CD4-positive, alpha-beta T cell treated with Interleukin-2 at 100 ng/mL for 4 hours (primary cell): ENCODE results near the gene RGS2.

ENCODE experiments used
- DNase-seq: peaks from one replicate; pipeline ENCODE4 v3.0.0-alpha.2; 2020; ENCODE audit warnings: low spot score

The RGS2 gene

DNA sequence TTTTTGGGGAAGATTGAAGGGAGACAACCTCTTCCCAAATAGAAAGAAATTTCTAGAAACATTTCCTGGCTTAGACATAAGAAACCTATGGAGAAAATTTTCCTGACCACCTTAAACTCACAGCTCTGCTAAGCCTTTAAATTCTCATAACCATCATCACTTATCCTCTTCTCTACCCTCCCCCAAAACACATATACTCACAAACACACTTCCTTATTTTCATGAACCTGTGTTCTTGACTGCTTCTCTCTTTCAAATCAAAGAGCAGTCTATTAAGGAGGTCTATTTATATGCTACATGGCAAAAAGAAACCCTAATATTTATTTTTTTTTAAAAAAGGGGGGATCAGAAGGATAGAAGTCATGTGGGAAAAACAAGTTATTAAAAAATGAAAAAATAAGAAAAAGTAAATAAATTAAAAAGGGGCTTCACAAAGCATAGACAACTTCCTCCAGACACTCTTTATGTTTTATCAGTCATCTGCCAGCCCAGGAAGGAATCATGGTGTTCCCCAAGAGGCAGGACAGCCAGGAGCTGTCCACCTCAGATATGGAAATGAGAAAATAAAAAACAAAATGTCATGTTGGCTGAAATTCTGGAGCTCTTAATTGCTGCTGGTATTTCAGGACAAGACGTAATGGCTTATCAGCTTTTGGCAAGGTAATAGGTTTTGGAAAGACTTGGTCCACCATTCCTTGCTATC is 12.8 kb upstream of the RGS2 start:
- DNase-seq, result no peak

DNA sequence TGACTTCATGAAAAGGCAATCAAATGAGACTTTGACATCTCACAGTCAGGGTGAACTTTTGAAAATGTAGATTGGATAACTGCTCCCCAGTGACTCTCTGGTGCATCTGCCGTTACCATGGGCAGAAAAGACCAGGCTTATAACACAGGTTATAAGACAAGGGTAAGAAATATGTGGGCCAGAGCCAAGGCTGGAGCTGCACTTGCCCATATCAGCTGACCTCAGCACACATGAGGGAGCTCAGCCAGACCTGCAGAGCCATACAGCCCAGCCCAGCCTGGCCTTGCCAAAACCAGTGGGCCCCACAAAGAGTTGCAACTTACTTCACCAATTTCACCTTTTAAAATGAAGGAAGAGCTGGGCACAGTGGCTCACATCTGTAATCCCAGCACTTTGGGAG is 11.7 kb upstream of the RGS2 start:
- DNase-seq, result no peak

DNA sequence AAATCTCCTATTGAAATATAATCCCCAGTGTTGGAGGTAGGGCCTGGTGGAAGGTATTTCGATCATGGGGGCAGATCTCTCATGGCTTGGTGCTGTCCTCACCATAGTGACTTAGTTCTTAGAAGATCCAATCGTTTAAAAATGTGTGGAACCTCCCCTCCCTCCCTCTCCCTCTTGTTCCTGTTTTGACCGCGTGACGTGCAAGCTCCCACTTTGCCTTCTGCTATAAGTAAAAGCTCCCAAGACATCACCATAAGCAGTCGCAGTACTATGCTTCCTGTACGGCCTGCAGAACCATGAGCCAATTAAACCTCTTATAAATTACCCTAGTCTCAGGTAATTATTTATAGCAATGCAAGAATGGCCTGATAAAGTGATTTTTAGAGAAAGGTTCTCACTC is 10.9 kb upstream of the RGS2 start:
- DNase-seq, result no peak

DNA sequence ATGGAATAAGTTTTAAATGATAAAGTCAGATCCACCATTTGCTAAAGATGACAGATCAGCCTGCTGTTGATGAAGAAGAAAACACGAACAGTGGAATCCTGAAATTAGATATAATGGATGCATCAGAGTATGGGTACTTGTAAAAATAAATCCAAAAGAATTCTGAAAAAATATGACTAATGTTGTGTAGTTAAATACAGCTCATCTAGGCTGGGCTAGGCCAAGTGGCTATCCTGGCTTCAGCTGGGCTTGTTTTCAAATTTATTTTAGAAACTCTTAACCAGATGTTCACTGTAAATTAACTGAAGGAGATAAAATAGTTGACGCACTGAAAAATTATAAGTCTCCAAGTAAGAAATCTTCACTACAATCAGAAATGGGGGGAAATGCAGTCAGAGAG is 7.4 kb upstream of the RGS2 start:
- no peak for DNase-seq

DNA sequence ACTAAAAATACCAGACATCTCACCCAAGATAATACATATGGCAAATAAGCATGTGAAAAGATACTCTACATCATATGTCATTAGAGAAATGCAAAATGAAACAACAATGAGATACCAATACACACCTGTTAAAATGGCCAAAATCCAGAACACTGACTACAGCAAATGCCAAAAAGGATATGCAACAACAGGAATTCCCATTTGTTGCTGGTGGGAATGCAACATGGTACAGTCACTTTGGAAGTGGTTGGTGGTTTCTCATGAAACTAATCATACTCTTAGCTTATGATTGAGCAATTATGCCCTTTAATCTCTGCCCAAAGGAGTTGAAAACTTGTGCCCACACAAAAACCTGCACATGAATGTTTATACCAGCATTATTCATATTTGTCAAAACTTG is 6.4 kb upstream of the RGS2 start:
- no peak for DNase-seq

DNA sequence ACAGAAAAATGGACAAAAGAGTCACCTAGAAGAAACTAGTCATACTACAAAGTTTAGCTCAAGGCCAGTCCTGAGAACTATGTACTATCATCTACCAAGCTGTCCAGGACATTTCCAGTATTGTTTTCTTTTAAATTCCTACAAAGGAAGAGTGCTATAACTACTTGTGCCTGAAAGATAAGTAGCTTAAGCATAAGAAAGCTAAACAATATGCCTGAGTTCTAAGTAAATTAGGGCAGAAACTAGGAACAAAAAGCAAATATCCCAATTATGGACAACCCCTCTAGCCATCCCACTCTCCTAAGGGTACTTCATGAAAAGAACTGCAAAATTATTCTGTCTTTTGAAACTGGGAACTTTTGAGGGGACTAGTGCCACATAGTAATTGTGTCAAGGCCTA is 5.3 kb upstream of the RGS2 start:
- no peak for DNase-seq

DNA sequence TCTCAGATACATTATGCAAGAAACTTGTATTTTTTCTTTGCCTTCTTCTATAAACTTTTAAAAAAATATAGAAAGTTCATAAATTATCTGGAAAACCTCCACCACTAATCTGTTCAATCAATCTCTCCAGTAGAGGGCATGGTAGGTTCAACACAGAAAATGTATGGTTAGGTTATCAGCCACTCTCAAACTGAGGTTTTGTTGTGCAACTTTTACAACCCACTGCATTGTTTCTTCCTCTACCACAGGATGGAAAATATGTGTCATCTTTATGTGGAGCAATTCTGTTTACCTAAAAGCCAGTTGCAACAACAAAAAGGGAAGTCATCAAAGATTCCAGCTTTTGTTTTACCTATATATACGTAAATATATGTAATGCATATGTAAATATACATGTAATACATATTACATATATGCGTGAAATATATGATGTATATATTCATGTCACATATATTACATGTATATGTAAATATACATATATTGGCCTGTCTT is 3.0 kb upstream of the RGS2 start:
- peak; percentile 83 for DNase-seq

DNA sequence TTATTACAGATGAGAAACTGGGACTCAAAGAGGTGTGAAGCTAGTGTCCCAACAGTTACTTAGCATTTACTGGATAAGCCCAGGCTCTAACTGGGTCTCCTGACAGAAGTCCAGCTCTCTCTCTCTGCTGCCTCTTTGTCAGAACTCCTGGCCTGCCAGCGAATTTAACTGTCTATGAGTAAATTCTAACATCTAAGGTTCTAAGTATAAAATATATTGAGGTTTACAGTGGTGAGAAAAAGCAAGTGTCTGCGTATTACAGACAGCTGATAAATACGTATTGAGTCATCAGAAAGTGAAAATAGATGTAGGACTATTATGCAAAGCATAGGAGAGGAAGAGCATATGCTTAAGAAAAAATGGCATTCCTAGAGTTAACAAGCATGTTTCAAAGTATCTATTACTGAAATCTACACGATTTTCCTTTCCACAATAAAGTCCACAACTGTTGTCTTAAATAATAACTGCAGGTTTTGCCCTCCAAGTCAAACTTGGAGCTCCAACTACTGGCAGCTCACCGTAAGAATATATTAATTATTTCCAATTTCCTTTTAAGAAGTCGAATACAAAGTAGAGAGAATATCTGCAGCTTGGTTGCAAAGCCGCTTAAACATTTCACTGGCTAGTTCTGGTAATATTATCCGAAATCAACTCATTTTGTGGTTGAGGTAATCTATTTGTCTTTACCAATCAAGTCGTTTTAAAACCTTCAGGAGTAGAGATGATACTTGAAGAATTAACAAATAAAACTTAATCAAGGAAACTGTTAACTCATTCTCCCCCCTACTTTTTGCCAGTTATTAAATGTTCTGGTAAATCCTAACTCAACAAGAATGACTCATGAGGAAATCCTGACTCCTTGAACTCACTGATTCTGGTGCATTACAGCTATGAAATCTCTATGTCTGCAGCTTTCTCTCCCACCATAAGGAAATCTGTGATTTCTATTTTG is 1.4 kb upstream of the RGS2 start:
- peak; percentile 47 for DNase-seq

DNA sequence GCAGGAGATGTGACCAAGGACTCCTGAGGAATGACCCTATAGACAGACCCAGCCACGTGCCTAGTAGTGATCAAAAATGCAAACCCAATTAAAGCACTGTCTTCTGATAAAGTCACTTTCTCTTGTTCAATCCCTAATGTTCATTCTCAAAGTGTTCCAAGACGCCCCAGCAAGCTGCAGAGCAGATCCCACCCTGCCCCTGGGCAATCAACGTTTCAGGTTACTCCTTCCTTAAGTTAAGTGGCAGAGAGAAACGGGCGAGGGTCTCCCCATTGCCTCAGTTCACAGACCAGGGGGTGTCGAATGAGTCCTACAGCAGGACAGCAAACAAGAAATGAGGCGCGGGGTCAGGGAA is 699 bp upstream of the RGS2 start:
- peak; percentile 14 for DNase-seq

DNA sequence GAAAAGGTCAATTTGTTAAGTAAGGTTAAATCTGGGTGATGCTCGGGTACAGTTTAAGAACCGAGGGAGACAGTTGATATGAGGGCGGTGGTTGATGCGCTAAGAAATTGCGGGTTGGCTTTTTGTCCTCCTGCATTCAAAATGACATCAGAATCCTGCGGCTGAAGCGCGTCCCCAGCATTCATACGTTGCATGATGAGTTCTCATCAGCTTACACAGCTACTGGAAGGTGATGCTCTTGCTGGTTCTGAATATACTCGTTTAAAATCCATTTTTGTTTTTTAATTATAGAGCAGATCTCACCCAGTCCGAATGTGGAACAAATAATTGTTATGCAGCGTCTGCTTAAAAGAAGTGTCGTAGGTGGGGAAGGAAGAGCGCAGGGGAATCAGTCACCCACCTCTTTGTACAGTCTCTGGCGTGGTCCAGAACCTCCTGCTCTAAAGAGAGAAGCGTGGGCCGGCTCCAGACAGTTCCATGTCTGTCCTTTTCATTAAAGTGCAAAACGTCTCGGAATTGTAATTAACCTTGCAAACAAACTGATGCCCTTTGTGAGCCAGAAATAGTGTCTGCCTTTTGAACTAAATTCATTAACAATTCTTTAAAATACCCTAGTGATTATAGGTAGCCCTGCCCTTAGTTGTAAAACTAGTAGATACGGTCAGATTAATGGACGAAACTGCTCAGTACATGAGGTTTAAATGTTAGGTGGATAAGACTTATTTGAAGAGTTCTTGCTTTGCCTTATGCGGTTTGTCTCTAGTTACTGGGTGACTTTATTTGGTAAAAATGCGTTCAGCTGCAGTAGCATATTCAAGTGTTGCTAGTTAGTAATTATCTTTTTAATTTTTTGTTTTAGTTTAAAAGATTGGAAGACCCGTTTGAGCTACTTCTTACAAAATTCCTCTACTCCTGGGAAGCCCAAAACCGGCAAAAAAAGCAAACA is 741 bp downstream of the RGS2 start:
- peak; percentile 59 for DNase-seq

DNA sequence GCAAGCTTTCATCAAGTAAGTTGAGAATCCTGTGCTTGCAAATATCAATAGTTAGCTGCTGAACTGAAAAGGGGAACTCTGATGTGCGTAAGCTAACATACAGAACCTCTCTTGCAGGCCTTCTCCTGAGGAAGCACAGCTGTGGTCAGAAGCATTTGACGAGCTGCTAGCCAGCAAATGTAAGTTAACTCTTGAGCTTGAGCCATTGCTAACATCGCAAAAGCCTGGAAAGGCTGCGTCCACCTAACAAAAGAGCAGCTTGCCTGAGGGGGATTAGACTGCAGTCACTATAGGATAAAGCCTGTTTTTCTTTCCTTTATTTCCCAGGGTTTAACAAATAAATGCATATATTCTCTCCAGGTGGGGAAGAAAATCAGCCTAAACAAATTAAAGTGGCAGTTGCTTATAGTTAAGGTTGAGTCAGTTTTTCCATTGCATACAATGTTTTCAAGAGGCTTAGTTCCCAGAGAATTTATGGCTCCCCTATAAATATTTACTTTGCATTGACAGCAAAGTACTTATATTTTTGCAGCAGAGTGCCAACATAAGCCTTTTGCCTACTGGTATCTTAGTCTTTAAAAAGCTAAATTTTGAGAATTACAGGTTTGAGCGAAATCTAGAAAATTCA is 1.5 kb downstream of the RGS2 start:
- DNase-seq, result no peak

DNA sequence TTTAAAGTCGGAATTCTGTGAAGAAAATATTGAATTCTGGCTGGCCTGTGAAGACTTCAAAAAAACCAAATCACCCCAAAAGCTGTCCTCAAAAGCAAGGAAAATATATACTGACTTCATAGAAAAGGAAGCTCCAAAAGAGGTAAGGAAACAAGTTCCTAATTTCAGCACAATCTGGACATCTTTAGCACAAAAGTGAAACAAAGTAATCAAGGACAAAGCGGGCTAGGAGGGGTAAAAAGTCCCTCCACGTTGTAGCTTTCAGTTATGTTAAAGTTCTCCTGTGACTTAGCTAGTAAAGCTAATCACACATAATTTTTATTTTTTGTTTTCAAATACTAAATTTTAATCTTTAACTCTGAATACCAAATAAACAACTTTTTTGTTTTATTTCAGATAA is 2.2 kb downstream of the RGS2 start:
- no peak for DNase-seq

DNA sequence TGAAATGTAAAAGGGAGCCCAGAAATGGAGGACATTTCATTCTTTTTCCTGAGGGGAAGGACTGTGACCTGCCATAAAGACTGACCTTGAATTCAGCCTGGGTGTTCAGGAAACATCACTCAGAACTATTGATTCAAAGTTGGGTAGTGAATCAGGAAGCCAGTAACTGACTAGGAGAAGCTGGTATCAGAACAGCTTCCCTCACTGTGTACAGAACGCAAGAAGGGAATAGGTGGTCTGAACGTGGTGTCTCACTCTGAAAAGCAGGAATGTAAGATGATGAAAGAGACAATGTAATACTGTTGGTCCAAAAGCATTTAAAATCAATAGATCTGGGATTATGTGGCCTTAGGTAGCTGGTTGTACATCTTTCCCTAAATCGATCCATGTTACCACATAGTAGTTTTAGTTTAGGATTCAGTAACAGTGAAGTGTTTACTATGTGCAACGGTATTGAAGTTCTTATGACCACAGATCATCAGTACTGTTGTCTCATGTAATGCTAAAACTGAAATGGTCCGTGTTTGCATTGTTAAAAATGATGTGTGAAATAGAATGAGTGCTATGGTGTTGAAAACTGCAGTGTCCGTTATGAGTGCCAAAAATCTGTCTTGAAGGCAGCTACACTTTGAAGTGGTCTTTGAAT is 2.9 kb downstream of the RGS2 start:
- no peak for DNase-seq

DNA sequence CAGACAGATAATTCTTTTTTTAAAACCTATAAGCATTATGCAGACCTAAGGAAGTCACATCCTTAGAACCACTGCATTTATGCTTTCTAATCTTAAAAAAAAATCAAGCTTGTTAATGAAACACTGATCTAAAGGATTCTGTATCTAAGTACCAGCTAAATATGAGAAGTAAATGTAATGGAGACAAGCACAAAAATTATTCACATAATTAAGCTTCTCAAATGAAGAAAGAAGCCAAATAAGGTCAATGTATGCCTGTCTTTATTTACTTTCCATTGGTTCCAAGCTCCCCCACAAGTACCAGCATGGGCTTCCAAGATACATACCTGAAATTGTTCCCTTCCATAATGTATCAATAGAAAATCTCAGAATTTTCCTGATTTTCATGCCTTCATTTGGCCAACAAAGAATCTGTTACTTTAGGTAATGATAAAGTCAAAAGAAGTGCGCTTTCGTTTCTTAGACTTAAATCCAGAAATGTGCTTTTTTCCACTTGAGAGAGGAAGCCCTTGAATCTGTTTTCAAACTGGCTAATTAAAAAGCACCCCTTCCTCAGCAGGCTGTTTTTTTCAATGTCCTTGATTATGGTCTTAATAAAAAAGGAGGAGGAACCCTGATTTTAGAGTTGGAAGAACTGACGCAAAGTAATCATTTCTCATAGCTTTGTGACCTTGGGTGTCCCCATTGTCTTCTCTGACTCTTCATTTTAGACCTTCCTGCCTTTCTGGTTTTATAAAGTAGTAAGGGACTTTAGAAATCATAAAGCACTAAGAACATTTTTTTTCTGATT is 3.8 kb downstream of the RGS2 start:
- no peak for DNase-seq

DNA sequence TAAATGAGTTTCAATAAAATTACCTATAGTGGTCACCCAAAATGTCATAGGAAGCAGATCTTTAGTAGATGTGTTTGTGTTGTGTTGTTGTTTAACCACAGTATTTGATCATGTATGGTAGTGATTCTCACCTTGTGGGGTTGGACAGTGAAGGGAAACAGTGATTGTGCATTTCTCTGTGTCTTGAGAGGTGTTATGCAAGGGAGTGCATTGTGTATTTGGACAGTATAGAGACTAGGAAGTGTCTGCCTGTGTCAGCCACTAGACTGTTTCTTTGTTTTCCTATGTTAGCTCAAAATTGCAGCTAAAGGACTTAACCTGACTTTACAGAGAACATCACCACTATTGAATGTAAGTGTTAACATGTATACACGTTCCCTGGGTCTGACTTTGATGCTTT is 6.0 kb downstream of the RGS2 start:
- DNase-seq, result no peak

DNA sequence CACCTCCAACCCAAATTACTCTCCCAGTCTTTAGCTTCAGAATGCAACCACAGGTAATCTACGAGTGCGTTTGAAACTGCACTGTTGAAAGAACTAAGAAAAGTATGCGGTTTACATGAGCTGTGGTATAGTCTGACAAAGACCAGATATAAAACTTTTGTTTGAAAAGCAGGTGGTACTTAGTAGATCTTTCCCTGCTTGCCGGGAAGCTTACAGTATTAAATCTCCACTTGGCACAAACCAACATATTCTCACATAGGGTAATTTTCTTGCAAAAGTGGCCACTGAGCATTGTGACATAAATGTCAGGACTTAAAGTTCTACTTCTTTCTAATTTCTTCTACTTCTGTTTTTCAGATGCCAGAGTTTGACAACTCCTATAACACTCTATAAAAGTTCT is 8.4 kb downstream of the RGS2 start:
- DNase-seq, result no peak

DNA sequence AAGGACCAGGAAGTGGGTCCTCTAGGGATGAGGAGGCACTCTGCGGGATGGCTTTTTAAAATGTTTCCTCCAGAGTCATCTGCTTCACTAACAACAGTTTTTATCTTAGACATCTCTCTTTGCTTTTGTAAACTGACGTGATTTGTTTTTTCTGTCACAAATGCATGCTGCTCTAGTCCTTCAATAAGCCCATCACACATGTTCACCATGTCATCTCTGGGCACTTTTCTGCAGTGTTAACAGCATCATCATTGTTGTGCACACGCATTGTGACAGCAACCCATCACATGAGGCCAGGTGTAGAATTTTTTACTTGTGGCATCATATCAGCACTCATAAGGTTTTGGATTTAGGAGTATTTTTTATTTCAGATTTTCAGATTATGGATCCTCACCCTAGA is 12.5 kb downstream of the RGS2 start:
- no peak for DNase-seq

DNA sequence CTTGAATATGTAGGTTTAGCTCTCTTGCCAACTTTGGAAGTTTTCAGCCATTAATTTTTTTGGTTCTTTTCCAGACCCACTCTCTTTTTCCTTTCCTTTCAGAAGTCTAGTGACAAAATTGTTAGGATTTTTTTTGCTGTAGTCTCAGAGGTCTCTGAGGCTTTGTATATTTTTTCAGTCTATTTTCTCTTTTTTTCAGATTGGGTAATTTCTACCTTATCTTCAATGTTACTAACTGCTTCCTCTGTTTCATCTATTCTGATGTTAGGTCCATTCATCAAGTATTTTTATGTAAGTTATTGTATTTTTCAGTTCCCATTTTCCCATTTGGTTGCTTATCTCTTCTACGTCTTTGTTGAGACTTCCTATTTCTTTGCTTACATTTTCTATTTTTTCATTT is 15.7 kb downstream of the RGS2 start:
- DNase-seq, result no peak

DNA sequence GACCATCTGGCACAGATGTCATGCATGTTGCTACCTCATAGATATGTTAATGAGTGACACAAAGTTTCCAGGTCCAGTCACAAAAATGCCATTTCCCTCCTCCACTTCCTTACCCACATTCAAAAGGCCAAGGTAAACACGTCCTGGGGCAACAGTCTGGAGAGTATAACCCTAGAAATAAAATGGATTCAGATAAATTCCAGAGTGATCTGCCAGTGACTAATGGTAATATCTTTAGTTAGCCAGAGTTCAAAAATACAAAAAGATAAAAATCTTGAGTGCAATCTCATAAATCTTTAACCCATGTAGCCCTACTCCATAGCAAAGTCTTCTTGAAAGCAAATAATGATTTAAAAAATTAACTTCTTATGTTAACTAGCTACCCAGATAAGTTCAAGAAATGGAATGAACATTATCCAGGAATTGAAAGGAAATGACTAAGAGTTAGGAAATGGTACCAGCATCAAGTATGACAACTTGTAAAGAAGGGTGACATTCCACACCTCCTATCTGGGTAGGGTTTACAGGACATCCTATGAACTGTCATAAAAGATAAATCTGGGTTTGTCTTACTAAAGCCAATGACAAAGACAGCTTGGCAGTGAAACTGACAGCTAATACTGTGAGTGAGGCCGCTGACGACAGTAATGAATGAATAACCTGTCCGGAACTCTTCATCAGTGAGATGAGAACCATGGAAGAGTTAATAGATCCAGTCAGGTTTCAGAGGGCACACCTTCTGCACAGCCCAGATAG is 18.1 kb downstream of the RGS2 start:
- DNase-seq, result no peak
